ENCODE data around the gene TMEM38A.

GRCh38 chr19:16721051-16721450 is 60.1 kb downstream of the TMEM38A start:
- TF ChIP-seq, protein P1, sequence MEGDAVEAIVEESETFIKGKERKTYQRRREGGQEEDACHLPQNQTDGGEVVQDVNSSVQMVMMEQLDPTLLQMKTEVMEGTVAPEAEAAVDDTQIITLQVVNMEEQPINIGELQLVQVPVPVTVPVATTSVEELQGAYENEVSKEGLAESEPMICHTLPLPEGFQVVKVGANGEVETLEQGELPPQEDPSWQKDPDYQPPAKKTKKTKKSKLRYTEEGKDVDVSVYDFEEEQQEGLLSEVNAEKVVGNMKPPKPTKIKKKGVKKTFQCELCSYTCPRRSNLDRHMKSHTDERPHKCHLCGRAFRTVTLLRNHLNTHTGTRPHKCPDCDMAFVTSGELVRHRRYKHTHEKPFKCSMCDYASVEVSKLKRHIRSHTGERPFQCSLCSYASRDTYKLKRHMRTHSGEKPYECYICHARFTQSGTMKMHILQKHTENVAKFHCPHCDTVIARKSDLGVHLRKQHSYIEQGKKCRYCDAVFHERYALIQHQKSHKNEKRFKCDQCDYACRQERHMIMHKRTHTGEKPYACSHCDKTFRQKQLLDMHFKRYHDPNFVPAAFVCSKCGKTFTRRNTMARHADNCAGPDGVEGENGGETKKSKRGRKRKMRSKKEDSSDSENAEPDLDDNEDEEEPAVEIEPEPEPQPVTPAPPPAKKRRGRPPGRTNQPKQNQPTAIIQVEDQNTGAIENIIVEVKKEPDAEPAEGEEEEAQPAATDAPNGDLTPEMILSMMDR (IDR thresholded peaks at IDR 0.05) = no peak
- TF ChIP-seq POLR2A (IDR thresholded peaks at IDR 0.05) = no peak

Measured in testis (tissue), 2 donors.